GM12801 (cell line): Measurements from ENCODE around the gene CYB5B.

ENCODE experiments used
- TF ChIP-seq, protein P1 (sequence below): IDR thresholded peaks from one replicate; pipeline ENCODE4 v1.5.1; 2011; ENCODE audit warnings: control low read depth; ENCODE audit not compliant: insufficient read length; ENCODE audit errors: extremely low read depth

The CYB5B gene

DNA sequence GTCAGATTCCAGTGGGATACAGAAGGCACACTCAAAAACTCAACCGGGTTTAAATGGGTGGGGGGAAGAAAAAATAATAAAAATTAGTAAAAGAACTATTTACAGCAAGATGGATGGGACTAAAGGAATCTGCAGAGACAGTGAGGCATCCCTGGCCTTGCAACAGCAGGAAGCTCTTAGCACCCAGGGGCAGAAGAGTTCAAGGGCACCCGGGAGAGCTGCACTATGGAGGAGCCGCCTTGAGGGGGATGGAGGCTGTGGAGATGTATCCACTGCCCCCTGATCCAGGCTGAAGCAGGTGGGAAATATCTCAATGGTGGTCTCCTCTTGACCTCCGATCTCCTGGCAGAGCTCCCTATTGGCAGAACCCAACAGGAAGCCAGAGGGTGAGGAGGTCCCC, 72.0 kb downstream of the CYB5B start:
- TF ChIP-seq, protein P1, sequence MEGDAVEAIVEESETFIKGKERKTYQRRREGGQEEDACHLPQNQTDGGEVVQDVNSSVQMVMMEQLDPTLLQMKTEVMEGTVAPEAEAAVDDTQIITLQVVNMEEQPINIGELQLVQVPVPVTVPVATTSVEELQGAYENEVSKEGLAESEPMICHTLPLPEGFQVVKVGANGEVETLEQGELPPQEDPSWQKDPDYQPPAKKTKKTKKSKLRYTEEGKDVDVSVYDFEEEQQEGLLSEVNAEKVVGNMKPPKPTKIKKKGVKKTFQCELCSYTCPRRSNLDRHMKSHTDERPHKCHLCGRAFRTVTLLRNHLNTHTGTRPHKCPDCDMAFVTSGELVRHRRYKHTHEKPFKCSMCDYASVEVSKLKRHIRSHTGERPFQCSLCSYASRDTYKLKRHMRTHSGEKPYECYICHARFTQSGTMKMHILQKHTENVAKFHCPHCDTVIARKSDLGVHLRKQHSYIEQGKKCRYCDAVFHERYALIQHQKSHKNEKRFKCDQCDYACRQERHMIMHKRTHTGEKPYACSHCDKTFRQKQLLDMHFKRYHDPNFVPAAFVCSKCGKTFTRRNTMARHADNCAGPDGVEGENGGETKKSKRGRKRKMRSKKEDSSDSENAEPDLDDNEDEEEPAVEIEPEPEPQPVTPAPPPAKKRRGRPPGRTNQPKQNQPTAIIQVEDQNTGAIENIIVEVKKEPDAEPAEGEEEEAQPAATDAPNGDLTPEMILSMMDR: no peak

DNA sequence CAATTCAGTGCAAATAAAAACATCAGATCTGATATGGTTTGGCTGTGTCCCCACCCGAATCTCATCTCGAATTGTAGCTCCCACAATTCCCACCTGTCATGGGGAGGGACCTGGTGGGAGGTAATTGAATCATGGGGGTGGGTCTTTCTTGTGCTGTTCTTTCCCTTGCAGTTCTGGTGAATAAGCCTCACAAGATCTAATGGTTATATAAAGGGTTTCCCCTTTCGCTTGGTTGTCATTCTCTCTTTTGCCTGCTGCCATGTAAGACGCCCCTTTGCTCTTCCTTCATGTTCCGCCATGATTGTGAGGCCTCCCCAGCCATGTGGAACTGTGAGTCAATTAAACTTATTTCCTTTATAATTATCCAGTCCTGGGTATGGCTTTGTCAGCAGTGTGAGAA, 72.5 kb downstream of the CYB5B start:
- TF ChIP-seq, protein P1: no peak

DNA sequence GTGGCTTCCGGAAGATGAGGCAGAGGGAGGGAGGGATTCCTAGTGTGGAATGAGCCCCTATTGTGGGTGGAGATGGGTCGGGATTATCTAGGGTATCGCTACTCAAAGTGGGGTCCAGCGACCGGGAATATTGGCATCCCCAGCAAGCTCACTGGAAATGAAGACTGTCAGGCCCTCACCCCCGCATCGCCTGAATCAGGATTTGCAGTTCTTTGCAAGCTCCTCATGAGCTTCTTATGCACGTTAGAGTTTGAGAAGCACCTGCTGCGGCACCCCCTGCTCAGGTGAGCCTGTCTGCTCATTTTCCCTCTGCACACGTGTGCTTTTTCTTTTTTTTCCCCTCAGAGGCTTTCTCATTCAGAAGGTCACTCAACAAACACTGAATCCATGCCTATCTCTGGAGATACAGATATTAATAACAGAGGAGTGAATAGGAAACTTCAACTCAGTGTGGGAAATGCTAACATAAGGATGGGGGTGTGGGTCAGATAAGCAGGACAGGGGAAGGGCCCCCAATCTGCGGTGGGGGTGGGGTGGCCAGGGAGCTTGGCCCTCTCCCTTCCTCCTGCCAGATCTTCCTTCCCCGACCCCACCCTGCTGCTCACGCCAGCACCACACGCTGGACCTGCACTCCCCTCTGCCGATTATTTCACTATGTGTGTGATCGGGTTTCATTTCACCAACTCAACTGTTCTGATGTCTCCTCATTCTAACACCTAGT, 73.6 kb downstream of the CYB5B start:
- TF ChIP-seq, protein P1: no peak

DNA sequence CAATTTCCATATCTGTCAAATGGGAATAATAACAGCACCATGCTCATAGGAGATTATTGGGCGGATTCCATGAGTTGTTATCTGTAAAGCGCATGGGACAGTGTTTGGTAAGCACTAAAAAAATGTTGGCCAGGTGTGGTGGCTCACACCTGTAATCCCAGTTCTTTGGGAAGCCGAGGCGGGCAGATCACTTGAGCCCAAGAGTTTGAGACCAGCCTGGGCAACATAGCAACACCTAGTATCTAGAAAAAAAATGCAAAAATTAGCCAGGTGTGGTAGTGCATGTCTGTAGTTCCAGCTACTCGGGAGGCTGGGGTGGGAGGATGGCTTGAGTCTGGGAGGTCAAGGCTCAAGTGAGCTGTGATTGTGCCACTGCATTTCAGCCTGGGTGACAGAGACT, 74.5 kb downstream of the CYB5B start:
- TF ChIP-seq, protein P1: no peak

DNA sequence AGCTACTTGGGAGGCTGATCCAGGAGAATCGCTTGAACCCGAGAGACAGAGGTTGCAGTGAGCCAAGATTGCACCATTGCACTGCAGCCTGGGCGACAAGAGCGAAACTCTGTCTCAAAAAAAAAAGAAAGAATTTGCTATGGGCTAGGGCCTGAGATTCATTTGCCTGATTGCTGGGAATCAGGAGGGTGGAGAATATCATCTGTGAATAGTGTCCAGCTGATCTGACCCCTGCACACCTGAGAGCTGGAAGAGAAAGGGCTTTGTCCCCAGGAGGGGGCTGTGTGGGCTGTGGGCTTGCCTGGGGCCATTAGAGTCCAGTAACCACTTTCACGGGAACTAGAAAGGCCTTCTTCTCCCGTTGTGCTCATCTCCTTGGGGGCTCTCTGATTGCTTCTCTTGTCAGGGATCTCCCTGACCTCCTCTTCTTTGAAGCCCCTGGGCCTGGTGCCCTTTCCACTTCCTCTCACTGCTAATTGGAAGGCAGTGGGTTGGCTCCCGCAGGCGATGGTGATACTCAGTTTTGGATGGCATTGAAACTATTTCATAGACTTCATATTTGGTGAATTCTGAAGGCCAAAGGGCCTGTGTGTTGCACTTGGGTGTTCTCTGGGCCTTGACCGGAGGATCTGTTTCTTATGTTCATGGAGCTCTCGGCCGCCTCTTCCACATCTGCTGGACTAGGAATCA, 75.3 kb downstream of the CYB5B start:
- TF ChIP-seq, protein P1: no peak

DNA sequence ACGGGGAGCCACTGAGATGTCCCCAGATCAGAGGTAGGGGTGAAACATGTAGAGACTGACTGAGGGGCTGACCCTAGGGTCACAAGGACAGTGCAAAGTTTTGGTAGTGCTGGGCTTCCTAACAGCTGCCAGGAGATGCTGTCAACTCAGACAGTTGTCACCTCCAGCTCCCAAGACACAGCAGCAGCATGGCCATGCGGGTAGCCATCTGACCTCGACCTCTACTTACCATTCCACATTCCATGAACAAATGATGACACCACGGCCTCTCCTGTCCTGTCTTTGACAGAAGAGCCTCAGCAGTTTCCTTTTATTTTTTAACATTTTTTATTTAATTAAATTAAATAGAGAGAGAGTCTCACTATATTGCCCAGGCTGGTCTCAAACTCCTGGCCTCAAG, 76.1 kb downstream of the CYB5B start:
- TF ChIP-seq, protein P1: no peak

DNA sequence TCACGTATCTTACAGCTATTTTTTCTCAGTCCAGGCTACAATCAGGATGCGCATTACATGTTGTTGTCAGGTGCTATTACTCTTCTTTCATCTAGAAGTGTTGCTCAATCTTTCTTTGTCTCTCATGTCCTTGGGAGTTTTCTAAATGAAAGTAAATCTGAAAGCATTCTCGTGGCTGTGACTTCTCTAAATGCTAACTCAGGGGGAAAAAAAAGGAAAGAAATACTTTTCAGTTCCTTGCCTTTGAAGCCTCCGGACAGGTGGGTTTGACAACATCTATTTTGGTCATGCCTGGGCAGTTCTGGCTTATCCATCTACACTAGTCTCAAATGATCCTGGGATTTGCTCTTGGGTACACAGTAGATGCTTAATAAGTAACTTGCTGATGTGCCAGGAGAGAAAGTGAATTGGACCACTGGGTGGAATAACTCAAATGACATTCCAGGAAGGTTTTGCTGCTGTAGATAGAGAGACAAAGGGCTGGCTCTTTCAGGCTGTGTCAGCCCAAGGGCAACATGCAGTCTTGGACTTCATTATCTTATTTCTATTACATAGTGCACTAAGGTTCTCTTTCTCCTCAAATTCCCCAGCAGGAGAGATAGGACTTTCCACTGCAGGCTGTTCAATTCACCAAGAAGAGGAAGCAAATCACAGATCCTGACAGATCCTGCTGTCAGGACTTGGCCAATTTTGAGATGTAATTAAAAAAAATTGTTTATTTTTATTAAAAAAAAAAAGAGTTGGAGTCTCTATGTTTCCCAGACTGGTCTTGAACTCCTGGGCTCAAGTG, 77.7 kb downstream of the CYB5B start:
- TF ChIP-seq, protein P1: no peak
